Subcutaneous abdominal adipose tissue (tissue), 5 donors: ENCODE data around the gene OPCML.

Source experiments
- H3K27ac ChIP-seq: one replicate; pipeline ENCODE4 v1.7.0; 2013; ENCODE audit warnings: low read depth, mild to moderate bottlenecking, inconsistent platforms, low read length, moderate library complexity
- H3K27me3 ChIP-seq, 5 donors: one replicate each; pipeline ENCODE4 v1.7.0; 2013; ENCODE audit warnings: low read length in 5 of 5, inconsistent platforms in 1 of 5; ENCODE audit not compliant: control insufficient read depth in 5 of 5, insufficient read depth in 4 of 5
- H3K36me3 ChIP-seq, 5 donors: one replicate each; pipeline ENCODE4 v1.7.0; 2013; ENCODE audit warnings: low read length in 5 of 5; ENCODE audit not compliant: control insufficient read depth in 5 of 5, insufficient read depth in 5 of 5
- H3K4me1 ChIP-seq, 5 donors: one replicate each; pipeline ENCODE4 v1.7.0; 2013; ENCODE audit warnings: low read length in 5 of 5, mild to moderate bottlenecking in 3 of 5, moderate library complexity in 1 of 5; ENCODE audit not compliant: control insufficient read depth in 5 of 5, insufficient read depth in 5 of 5
- H3K4me3 ChIP-seq, 5 donors: one replicate each; pipeline ENCODE4 v1.7.0; 2013; ENCODE audit warnings: low read length in 5 of 5, low read depth in 1 of 5
- H3K9ac ChIP-seq, 5 donors: one replicate each; pipeline ENCODE4 v1.7.0; 2013; ENCODE audit warnings: low read length in 5 of 5, mild to moderate bottlenecking in 4 of 5, moderate library complexity in 3 of 5
- H3K9me3 ChIP-seq, 5 donors: one replicate each; pipeline ENCODE4 v1.7.0; 2013; ENCODE audit warnings: low read length in 5 of 5; ENCODE audit not compliant: control insufficient read depth in 5 of 5
- donor health status: healthy.
- donor health status: healthy.
- donor health status: healthy.
- donor health status: healthy.
- donor health status: healthy.

OPCML gene

DNA sequence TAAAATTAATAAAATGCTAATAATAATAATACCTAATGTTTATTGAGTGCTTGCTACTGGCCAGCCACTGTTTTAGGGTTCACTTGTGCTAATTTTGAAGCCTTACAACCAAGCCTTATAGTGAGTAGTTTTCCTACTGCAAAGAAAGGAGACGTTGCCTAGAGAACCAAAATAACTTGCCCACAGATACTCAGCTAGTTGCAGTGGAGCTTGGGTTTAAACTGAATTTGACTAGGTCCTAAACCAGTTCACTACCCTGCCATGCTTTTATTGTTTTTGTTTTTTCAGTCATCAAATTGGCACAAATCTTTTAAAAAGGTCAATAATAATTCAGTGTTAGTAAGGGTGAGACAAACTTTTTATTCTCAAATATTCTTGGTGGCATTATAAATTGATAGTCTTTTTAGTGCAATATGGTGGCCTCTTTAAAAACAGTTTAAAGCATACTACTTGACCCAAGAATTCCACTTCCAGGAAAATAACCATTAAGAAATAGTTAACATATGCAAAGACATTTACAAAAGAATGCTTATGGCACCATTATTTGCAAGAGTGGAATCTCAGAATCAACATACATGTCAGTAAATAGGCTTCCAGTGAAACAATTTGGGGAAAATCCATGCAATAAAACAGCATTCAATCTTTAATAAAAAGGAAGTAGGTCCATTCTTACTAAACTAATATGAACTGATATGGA is 90.2 kb downstream of the OPCML start:
- Histone ChIP-seq H3K4me1 (no peaks in the 10 kb centered on the region), H3K36me3 (no peaks in the 10 kb centered on the region), H3K9ac (no peak overlapping the region), H3K27ac (no peak overlapping the region), H3K4me3 (no peak overlapping the region), H3K9me3 (peaks cover 0 to under 1% (median 0%) of the 10 kb centered on the region in 5 donors), H3K27me3 (no peaks in the 10 kb centered on the region)

DNA sequence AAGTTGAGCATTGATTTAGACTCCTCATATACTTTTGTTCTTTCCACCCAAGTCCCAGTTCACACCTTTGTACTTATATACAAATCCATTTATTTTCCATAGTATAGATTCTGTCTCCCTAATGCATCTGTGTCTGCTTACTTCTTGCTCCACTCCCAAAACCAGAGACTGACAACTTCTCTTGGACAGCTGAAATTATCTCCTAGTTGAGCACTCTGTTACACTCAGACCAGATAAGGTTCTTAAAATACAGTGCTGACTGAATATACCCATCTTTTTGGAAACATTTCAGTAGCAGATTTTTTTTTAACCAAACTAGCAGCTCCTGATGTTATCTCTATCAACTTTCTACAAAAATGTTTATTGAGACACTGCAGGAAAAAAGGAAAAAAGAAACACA is 106.3 kb downstream of the OPCML start:
- Histone ChIP-seq H3K9me3 (no peaks in the 10 kb centered on the region), H3K36me3 (no peaks in the 10 kb centered on the region), H3K9ac (no peak overlapping the region), H3K4me3 (no peak overlapping the region), H3K4me1 (peaks cover 0 to 2% (median 0%) of the 10 kb centered on the region in 5 donors), H3K27me3 (no peaks in the 10 kb centered on the region), H3K27ac (no peak overlapping the region)

DNA sequence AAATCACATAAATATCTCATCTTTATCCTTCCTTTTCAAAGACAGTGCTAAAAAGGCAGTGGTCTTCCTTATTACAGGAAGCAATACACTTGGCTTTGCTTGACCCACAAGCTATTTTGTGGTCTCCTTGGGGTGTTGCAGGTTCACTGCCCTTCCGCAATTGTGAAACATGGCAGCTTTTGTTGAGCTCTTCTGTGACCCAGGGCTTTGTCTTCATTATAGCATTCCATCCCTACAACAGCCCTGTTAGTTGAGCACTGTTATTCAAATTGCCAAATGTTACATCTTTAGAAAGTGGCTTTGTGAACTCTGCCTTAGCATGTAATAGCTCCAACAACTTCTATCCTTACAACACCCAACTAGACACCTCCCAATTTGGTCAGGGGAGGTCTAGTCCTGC is 107.1 kb downstream of the OPCML start:
- H3K9me3 ChIP-seq: no peaks in the 10 kb centered on the region
- no peaks in the 10 kb centered on the region for H3K27me3 ChIP-seq
- no peaks in the 10 kb centered on the region for H3K36me3 ChIP-seq
- H3K9ac ChIP-seq: no peak overlapping the region
- H3K4me1 ChIP-seq: peaks cover 0 to 2% (median 0%) of the 10 kb centered on the region in 5 donors
- H3K4me3 ChIP-seq: no peak overlapping the region
- no peak overlapping the region for H3K27ac ChIP-seq

DNA sequence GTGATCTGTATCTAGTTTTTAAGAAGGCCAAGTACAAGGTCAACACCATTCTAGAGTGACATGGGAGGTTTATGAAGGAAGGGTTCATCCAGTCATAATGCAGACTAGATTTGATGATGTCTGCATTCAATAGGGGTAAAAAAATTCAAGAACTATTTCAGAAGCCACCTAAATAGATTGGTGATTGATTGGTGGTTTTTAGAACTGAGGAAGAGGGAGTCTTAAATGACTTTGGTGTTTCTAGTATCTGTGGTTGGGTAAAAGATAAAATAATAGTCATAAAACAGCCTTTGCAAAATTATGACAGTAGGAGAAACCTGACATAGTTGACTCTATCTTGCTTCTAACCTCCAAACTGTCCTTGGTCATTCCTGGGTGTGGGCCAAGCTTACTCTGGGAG is 114.1 kb downstream of the OPCML start:
- no peak overlapping the region for H3K4me3 ChIP-seq
- no peak overlapping the region for H3K9ac ChIP-seq
- no peak overlapping the region for H3K27ac ChIP-seq
- H3K36me3 ChIP-seq: no peaks in the 10 kb centered on the region
- no peaks in the 10 kb centered on the region for H3K4me1 ChIP-seq
- no peaks in the 10 kb centered on the region for H3K27me3 ChIP-seq
- peaks cover 0 to 9% (median 6%) of the 10 kb centered on the region in 5 donors for H3K9me3 ChIP-seq

DNA sequence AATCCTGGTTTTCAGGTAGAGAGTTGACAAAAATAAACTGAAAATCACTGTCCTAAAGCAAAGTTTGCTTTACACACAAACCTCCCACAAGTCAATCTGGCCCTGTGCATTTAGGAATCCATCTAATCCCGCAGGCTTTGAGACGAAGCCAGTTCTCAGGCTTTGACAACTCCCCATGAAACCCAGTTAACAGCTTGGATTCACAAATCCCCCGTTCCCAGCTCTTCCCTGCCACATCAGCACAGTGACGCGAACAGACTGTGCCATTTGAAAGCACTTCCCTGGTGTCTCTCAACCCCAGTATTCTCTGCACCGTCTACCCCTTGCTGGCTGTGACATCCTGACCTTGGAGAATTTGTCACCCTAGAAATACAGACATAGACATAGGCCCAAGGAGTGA is 117.8 kb downstream of the OPCML start:
- H3K36me3 ChIP-seq: no peaks in the 10 kb centered on the region
- H3K4me3 ChIP-seq: no peak overlapping the region
- H3K9me3 ChIP-seq: peaks cover 0 to 9% (median 6%) of the 10 kb centered on the region in 5 donors

DNA sequence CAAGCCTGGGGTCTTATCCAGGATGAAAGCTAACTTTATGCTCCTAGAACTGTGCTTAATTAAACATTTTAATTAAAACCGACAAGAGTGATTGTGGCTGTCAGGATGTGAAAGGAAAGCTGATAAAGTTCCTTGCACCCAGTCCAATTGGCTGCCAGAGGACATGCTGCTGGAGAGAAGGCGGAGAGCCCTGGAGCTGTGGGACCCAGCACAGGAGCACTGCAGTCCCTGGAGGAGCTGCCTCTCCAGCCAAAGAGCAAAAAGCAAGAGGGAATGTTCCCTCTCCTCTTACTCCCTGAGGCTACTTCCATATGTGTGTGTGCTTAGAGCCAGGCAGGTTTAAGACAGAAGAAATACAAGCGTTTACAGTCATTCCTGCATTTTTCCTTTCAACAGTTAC is 118.6 kb downstream of the OPCML start:
- Histone ChIP-seq H3K27ac (no peak overlapping the region), H3K4me3 (no peak overlapping the region), H3K4me1 (no peaks in the 10 kb centered on the region), H3K9ac (no peak overlapping the region), H3K9me3 (peaks cover 0 to 3% (median 1%) of the 10 kb centered on the region in 5 donors), H3K36me3 (no peaks in the 10 kb centered on the region), H3K27me3 (no peaks in the 10 kb centered on the region)

More for the DNA sequence above, 117.8 kb downstream of the OPCML start:
- no peaks in the 10 kb centered on the region for H3K4me1 ChIP-seq
- H3K27me3 ChIP-seq: no peaks in the 10 kb centered on the region
- no peak overlapping the region for H3K9ac ChIP-seq
- H3K27ac ChIP-seq: no peak overlapping the region

DNA sequence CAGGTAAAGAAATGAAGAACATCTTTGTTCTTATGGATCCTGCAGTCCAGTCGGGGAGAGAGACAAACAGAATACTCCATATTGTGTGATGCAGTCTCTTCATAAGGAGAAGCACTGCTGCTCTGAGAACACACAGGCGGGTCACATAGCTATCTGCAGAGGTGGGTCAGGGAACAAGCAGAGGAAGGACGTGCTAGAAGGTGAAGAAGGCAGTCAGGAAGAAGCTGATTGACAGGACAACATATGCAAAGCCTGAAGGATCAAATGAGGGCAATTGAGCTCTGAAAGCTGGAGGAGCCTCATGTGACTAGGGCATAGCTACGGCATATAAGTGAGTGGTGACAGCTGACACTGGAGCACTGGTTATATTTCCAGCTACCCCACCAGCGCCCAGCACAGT is 122.5 kb downstream of the OPCML start:
- Histone ChIP-seq H3K9me3 (no peaks in the 10 kb centered on the region), H3K27ac (no peak overlapping the region), H3K27me3 (no peaks in the 10 kb centered on the region)

DNA sequence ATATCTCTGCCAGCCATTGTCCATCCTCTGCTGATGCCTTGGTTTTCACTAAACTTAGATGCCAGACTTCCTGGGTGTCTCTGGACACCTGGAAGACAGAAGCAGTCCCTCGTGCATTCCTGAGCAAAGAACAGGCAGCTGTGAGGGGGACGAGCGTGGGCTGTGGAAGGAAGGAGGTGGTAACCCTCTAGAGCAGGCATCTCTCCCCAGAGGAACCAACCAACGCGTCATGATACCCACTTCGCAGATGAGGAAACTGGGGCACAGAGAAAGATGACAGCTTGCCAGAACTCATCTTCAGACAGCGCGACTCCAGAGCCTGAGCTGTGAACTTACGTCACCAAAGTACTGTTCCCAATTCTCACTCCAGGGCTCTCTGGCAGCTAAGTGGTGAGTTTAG is 123.4 kb downstream of the OPCML start:
- H3K4me1 ChIP-seq: no peaks in the 10 kb centered on the region
- no peak overlapping the region for H3K4me3 ChIP-seq
- H3K9me3 ChIP-seq: no peaks in the 10 kb centered on the region
- no peaks in the 10 kb centered on the region for H3K27me3 ChIP-seq
- no peak overlapping the region for H3K27ac ChIP-seq
- no peaks in the 10 kb centered on the region for H3K36me3 ChIP-seq
- H3K9ac ChIP-seq: no peak overlapping the region

More for the DNA sequence above, 122.5 kb downstream of the OPCML start:
- Histone ChIP-seq H3K36me3 (no peaks in the 10 kb centered on the region), H3K9ac (no peak overlapping the region), H3K4me1 (no peaks in the 10 kb centered on the region), H3K4me3 (no peak overlapping the region)

DNA sequence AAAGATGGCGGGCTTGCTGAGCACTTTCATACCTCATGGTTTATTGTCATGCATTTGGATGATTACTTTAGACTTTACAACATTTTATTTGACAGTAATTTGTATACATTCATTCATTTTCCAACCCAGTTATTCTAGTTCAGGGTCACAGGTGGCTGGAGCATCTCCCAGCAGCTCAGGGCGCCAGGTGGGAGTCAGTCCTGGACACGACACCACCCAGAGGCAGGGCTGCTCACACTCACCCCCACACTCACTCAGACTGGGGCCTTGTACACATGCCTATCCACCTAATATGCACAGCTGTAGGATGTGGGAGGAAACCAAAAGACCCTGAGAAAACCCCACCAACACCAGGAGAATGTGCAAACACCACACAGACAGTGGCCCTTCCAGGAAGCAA is 123.9 kb downstream of the OPCML start:
- Histone ChIP-seq H3K4me1 (no peaks in the 10 kb centered on the region), H3K27me3 (no peaks in the 10 kb centered on the region), H3K9ac (no peak overlapping the region), H3K27ac (no peak overlapping the region), H3K36me3 (no peaks in the 10 kb centered on the region), H3K9me3 (no peaks in the 10 kb centered on the region), H3K4me3 (no peak overlapping the region)

DNA sequence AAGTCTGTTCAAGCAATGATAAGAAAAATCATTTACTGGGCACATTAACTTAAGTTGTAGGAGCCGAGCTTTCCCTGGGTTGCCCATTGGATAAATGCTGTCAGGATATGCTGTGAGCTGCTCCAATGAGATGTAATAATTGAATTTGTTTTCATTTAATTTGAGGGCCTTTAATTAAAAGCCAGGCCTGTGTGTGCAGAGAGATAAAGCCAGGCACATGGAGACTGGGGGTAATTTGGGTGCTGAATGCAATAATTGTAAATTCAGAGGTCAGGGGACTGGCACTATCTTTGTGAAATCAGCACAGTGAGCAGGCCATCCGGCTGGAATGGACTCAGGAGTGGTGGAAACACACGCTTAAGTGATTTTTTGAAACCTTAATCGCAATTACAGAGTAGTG is 125.8 kb downstream of the OPCML start:
- Histone ChIP-seq H3K27me3 (no peaks in the 10 kb centered on the region), H3K9me3 (no peaks in the 10 kb centered on the region), H3K4me3 (no peak overlapping the region), H3K9ac (no peak overlapping the region), H3K27ac (no peak overlapping the region), H3K36me3 (no peaks in the 10 kb centered on the region), H3K4me1 (no peaks in the 10 kb centered on the region)
